GM12891 (cell line): ENCODE results near the gene KCTD2.
A peak's percentile ranks its signal among the peaks of the same experiment; 100 is the strongest.

Source experiments
- DNase-seq: peaks from one replicate; pipeline ENCODE4 v3.0.0; 2011; ENCODE audit warnings: low spot score; ENCODE audit not compliant: insufficient read length
- FAIRE-seq: peaks from 2 replicates; lab custom pipeline; 2011; peaks lifted over from hg19 to GRCh38; lab: Jason Lieb, UNC
- PAX5 ChIP-seq: IDR thresholded peaks from 2 replicates; pipeline ENCODE4 v1.6.1; 2011; ENCODE audit warnings: low read length, moderate library complexity, mild to moderate bottlenecking; ENCODE audit not compliant: insufficient read depth, severe bottlenecking
- POLR2A ChIP-seq: IDR thresholded peaks from 2 replicates; pipeline ENCODE4 v1.6.1; 2011; ENCODE audit warnings: low read depth, low read length, control low read depth
- POLR2AphosphoS5 ChIP-seq: IDR thresholded peaks from 2 replicates; pipeline ENCODE4 v1.6.1; 2011; ENCODE audit warnings: low read depth, low read length, control low read depth
- POU2F2 ChIP-seq: IDR thresholded peaks from 2 replicates; pipeline ENCODE4 v1.6.1; 2011; ENCODE audit warnings: low read depth, mild to moderate bottlenecking, control low read depth, low read length, moderate library complexity
- SPI1 ChIP-seq: IDR thresholded peaks from 2 replicates; pipeline ENCODE4 v1.6.1; 2011; ENCODE audit warnings: low read depth, low read length, control low read depth
- TAF1 ChIP-seq: IDR thresholded peaks from 2 replicates; pipeline ENCODE4 v1.6.1; 2011; ENCODE audit warnings: low read depth, low read length, control low read depth

Gene KCTD2

GRCh38 chr17:75094871-75095399 is 47.9 kb downstream of the KCTD2 start:
- TF ChIP-seq SPI1 (no peak), POU2F2 (no peak), TAF1 (no peak), POLR2AphosphoS5 (no peak), POLR2A (no peak), PAX5 (no peak)
- DNase-seq (no peak), FAIRE-seq (no peak)

GRCh38 chr17:75096082-75096625 is 49.1 kb downstream of the KCTD2 start:
- TF ChIP-seq POU2F2 (no peak), PAX5 (no peak), TAF1 (no peak), SPI1 (no peak), POLR2AphosphoS5 (no peak), POLR2A (no peak)
- FAIRE-seq (peak; percentile 31), DNase-seq (no peak)

DNA sequence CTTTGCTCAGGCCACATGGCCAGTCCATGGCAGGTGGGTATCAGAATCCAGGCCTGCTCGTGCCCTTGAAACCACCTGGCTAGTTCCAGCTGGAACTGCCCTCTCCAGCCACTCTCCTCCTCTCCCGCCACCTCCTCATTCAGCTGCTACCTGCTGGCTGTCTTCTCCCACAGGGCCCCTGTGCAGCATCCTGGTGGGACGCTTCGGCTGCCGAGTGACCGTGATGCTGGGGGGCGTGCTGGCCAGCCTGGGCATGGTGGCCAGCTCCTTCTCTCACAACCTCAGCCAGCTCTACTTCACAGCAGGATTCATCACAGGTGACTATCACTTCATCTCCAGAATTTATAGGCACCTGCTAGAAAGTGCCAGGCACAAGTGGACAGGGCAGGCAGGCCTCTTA is 50.8 kb downstream of the KCTD2 start:
- no peak for FAIRE-seq

GRCh38 chr17:75098861-75099260 is 51.8 kb downstream of the KCTD2 start:
- no peak for TF ChIP-seq POU2F2
- TF ChIP-seq POLR2A = no peak
- TF ChIP-seq PAX5 = no peak
- TF ChIP-seq SPI1 = no peak
- no peak for TF ChIP-seq TAF1
- no peak for TF ChIP-seq POLR2AphosphoS5
- no peak for FAIRE-seq
- DNase-seq = no peak

More for the DNA sequence above, 50.8 kb downstream of the KCTD2 start:
- DNase-seq = no peak
- no peak for TF ChIP-seq POLR2A
- TF ChIP-seq SPI1 = no peak
- no peak for TF ChIP-seq POU2F2
- TF ChIP-seq PAX5 = no peak
- TF ChIP-seq POLR2AphosphoS5 = no peak

- DNase-seq = no peak
- no peak for TF ChIP-seq POLR2A
- no peak for TF ChIP-seq POU2F2
- no peak for TF ChIP-seq TAF1
- no peak for TF ChIP-seq SPI1
- TF ChIP-seq POLR2AphosphoS5 = no peak
- TF ChIP-seq PAX5 = no peak
- FAIRE-seq = no peak
Measured at GRCh38 chr17:75099881-75100595, 53.0 kb downstream of the KCTD2 start.

DNA sequence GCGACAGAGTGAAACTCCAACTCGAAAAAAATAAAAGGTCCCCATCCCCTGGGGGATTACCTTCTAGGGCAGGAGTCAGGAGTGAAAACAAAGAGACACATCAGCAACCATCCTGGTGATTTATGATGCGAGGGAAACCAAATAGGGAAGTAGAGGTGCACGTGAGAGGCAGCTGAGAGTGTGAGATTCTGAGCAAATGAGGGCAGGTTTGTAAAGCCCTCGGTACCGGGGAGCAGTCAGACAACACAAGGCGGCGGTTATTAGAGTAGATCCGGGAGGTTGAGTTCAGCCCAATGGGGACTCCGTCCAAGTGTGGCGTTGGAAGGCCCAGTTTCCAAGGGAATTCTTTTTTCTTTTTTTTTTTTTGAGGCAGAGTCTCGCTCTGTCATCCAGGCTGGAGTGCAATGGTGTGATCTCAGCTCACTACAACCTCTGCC is 55.4 kb downstream of the KCTD2 start:
- FAIRE-seq (peak; percentile 66), DNase-seq (no peak)

GRCh38 chr17:75103601-75104554 is 56.9 kb downstream of the KCTD2 start:
- no peak for DNase-seq
- no peak for TF ChIP-seq POU2F2
- no peak for TF ChIP-seq SPI1
- no peak for TF ChIP-seq PAX5
- no peak for TF ChIP-seq POLR2AphosphoS5
- no peak for TF ChIP-seq TAF1
- no peak for FAIRE-seq

More for the DNA sequence above, 55.4 kb downstream of the KCTD2 start:
- TF ChIP-seq POLR2A (no peak), PAX5 (no peak), SPI1 (peak; percentile 42; the same call in 1 of the 2 replicates), POU2F2 (no peak), TAF1 (no peak)

DNA sequence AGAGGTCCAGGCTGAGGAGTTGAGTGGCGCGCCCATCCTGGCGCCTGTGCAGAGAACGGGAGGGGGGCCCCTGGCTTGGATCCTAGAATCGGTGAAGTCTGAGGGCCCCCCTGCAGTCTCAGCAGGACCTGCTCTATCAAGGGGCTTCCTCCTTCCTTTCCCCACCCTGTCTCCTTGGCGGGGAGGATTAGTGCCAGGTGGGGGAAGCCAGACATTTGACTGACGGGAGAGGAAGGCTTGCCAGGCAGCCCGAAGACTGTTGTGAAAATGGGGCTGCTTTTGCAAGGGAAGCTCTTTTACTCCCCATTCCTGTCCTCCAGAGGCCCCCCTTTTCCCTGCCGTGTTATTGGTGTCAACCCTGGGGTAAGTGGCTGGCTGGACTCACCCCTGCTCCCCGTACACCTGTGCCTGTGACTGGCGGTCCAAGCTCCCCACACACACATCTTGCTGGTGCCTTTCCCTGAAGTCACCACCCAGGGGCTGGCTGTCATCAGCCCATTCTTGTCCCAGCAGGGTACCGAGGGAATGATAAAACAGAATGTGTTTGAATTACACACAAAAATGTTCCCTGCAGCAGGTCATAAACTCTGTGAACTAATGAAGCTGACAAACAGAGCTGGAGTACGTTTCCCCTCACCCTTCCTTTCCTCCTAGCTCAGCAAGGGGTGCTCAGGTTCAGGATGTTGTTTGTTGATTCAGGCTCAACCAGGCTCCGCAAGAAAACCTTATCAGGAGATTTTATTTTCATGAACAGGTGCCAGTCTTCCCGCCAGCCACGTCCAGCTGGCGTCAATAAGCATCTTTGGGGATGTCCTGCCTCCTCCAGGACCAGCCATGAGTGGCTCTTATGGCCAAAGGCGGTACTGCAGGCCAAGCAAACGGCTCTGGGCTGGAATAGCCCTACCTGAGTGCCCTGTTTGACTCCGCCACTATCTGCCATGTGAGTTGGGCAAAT is 58.4 kb downstream of the KCTD2 start:
- FAIRE-seq = peak; percentile 87
- TF ChIP-seq POU2F2 = no peak
- no peak for TF ChIP-seq POLR2AphosphoS5
- no peak for TF ChIP-seq PAX5
- TF ChIP-seq TAF1 = no peak
- TF ChIP-seq POLR2A = no peak
- no peak for TF ChIP-seq SPI1

More for the DNA sequence above, 58.4 kb downstream of the KCTD2 start:
- DNase-seq = peak; percentile 56
